NCI-H1092 (cell line): ENCODE results near the gene GRK5.
"Not testable (repeated sequence)": the region's sequence is repeated elsewhere in the genome, so short reads cannot be mapped to it uniquely, and the experiment has no call there.

ENCODE experiments used
- DNase-seq: peaks from one replicate; lab custom pipeline; 2025; lab: John Stamatoyannopoulos, UW

Gene GRK5

DNA sequence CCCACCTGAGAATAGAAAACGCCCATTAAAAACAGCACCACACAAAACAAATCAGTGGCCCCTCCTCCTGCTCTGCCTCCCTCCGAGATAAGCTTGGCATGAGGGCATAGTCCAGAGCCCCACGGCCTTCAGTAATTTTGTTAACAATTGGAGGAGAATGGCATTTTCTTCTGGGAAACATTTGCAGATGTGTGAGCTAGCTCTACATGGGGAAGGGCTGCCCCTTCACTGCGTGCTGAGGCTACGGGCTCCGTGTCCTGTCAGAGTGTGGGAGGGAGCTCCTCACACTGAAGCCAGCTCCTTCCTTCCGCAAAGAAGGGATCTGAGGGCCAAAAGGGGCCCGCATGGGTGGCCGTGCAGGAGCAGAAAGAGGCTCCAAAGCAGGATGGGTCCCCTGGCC lies 15.2 kb downstream of the GRK5 start:
- no peak for DNase-seq

DNA sequence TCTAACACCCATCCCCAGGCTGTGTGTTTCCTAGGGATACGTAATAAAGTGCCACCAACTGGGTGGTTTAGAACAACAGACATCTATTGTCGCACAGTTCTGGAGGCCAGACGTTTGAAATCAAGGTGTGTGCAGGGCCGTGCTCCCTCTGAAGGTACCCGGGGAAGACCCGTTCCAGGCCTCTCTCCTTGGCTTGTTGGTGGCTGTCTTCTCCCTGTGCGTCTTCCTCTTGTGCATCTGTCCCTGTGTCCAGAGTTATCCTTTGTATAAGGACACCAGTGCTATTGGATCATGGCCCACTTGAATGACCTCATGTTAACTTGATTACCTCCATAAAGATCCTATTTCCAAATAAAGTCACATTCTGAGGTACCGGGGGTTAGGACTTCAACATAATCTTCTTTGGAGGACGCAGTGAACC lies 15.6 kb downstream of the GRK5 start:
- no peak for DNase-seq

DNA sequence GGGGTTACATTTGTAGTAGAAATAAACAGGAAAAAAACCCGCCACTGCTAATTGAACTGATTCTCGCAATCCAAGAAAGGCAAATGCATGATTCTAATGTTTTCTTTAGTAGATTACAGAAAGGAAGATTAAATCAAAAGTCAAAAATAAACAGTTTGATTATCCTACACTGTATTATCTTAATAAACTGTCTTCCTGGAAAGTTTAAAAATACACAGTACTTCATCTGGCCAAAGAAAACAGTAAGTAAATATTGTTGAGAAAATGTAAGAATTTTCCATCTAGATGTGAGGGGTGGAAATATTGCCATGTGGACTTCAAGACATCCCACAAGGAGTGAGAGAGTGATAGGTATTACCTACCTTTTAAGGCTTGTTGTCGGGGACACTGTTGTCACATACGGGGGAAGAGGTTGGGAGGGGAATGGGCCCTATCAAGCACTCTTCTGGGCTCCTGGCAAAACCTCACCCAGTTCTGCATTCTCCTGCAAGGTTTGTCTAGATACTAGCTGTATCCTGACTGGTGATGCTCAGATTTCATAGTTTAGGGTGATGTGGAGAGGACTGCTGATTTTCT lies 17.8 kb downstream of the GRK5 start:
- DNase-seq, result no peak

DNA sequence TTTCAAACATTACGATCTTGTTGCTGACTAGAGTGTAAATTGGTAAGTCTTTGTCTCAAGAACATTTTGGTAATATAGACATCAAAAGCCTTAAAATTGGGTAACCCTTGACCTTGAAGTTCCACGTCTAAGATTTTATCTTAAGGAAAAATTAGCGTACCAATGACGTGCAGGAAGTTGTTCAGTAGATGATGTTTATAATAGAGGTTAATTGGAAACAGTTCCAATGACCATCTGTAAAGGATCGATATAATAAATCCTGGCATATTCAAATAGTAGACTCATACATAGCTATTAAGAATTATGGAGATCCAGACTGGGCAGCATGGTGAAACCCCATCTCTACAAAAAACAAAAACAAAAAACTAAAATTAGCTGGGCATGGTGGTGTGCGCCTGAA lies 20.5 kb downstream of the GRK5 start:
- DNase-seq, result no peak

DNA sequence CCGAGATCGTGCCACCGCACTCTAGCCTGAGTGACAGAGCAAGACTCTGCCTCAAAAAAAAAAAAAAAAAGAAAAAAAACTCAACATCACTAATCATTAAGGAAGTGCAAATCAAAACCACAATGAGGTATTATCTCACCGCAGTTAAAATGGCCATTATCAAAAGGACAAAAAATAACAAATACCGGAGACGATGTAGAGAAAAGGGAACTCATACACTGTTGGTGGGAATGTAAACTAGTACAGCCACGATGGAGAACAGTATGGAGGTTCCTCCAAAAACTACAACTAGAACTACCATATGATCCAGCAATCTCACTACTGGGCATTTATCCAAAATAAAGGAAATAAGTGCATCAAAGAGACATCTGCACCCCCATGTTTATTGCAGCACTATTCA lies 24.3 kb downstream of the GRK5 start:
- DNase-seq, result no peak

DNA sequence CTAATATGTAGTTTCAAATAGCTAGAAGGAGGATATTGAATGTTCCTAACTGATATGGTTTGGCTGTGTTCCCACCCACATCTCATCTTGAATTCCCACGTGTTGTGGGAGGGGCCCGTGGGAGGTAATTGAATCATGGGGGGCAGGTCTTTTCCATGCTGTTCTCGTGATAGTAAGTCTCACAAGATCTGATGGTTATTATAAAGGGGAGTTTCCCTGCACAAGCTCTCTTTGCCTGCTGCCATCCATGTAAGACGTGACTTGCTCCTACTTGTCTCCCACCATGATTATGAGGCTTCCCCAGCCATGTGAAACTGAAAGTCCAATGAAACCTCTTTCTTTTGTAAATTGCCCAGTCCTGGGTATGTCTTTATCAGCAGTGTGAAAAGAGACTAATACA lies 25.1 kb downstream of the GRK5 start:
- DNase-seq, result not testable (repeated sequence)

DNA sequence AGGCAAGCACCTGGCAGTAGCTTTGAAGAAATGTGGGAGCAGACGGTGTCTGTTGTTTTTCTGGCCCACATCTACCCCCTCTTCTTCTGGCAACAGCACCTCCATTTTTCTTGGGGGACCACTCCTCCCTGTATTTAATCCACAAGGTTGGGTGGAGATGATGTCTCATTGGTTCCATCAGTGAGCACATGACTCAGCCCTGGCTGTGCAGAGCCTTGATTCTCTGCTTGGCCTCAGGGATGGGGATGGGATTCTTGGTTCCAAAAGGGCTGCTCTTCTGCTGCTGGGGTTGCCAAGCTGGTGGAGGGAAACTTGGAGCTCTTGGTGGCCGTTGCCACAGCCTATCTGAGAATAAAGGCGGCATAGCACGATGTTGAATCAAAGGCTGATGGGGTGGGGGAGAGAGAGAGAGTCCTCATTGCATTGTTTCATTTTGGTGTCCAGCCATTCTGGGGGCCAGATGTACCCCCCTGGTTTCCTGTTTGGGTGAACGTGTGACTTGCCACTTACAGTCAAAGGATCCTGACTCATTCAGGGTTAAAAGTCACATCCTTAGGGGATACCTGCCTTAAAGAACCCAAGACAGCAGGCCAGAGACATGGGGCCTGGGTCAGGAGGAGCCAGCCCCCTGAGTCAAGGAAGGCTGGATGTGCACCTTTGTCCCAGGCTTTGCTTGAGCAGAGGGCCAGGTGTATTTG lies 25.9 kb downstream of the GRK5 start:
- DNase-seq, result no peak

DNA sequence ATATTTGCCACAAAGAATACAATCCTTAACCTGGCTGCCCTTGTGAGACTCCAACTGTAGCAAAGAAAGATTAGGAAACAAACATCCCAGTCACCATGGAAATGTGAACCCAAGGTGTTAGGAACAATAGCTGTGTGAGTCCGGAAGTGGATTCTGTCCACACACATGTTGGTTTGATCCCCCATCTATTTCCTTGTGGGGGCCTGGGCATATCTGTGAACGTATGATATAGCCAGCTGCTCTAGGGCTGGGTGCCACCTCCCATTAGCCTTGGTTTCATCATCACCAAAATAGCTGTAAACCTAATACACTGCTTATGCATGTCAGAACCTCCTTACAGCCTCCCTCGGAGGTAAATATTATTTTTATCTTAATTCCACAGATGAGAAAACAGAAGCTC lies 26.4 kb downstream of the GRK5 start:
- DNase-seq, result no peak

DNA sequence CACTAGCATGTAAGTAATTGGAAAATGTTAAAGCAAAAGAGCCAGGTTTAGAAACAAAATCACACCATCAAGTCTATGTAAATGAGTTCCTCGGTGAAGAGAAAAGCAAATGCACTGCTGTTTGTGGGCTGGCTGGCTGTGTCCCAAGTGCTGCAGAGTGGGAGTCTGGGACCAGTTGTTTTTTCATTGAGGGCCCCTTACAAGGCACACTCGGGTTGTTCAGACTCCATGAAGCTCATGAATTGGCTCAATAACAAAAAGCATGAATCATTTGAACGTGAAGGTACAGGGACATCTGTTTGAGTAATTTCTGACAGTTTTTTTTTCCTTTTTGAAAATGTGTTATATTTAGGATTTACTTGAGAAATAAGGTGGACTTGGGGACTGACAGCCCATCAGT lies 28.0 kb downstream of the GRK5 start:
- no peak for DNase-seq

DNA sequence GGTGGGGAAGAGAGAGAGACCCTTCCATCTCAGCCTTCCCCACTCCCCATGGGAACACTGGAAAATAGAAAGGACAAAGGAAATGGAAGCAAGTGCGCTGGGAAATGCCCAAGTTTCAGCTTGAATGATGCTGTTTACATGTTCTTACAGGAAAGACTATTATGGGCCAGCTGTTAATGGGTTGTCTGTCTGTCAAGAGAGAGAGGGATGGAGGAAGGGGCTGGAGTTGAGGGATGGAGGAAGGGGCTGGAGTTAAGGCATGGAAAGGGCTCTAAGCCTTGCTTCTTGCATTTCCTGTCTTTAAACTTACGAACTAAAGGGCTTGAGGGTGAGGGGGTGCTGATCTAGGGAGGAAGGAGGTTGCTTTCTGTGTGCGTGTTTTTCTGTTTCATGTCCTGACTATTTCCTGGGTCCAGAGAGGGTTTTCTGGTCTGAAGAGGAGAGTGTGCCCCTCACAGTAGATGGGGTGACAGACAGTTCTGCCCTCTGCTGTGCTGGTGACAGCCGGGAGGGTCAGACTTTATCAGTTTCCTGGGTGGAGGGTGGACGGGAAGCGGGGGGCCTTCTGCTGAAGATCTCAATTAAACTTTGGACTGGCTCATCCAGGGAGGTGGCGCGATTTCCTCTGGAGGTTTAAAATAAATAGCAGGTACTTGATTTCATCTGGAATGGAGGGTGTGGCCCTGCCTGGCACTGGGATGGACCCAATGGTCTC lies 30.5 kb downstream of the GRK5 start:
- DNase-seq, result no peak

DNA sequence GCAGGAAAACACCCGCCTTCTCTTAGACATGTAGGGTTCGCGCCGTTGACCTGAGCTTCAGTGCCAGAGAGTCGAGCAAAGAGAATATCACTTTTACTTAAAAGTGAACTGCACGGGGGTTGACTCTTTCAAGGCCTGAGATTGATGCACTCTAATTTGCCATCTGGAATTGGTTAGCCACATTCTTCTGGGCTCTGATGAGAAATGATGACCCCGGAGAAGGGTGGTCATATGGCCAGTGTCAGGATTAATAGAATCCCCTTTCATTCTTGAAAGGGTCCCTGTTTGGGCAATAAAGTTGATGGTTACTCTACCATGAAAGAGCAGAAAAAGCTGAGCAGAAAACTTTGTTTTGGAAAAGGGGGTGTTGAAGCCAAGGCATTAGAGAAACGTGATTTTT lies 31.2 kb downstream of the GRK5 start:
- no peak for DNase-seq

DNA sequence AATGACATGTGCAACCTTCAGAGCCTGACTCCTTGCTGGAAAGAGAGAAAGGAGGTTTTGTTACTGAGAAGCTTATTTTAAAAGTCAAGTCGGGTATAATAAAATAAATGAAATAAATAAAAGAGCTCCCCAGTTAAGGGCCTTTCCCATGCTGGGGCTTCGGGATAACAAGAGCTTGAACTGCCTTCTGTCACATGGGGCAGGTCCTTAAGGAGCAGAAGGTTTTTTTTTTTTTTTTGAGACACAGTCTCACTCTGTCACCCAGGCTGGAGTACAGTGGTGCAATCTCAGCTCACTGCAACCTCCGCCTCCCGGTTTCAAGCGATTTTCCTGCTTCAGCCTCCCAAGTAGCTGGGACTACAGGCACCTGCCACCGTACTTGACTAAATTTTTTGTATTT lies 31.6 kb downstream of the GRK5 start:
- DNase-seq, result not testable (repeated sequence)

DNA sequence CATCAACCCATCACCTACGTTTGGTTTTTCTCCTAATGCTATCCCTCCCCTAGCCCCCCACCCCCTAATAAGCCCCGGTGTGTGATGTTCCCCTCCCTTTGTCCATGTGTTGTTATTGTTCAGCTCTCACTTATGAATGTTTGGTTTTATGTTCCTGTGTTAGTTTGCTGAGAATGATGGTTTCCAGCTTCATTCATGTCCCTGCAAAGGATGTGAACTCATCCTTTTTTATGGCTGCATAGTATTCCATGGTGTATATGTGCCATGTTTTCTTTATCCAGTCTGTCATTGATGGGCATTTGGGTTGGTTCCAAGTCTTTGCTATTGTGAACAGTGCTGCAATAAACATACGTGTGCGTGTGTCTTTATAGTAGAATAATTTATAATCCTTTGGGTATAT lies 32.3 kb downstream of the GRK5 start:
- not testable (repeated sequence) for DNase-seq

DNA sequence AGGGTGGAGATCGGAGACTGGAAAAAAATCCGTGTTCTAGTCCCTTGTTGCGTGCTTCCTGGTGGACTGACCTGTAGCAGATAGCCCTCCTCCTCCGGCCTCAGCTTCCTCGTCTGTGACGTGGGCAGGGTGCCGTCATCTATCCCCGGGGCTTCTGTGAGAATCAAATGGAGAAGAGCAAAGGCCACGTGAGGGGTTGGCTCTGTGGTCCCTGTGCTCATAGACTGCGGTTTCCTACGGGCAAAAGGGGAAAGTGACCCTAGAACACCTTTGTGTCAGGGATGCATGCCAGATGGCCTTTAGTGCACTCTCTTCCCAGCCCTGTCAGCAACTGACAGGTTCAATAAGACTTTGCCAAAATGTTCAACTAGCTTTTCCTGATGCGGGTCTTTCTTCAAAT lies 33.7 kb downstream of the GRK5 start:
- DNase-seq, result no peak

DNA sequence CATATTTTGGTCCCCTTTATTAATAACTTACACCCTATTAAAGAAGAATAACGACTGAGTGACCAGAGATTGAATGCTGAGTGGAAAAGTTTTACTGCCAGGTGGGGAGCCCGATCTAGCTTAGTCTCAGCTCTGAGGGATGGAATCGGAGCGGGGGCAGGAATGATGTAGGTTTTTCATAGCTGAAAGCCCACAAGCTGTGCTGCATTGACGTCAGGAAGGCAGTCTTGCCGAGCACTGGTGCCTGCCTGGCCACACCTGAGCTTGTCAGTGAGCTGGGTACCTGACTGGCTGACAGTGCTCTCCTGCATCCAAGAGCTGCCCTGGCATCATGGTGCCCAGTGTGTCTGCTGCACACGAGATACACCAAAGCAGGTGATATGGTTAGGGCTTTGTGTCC lies 34.8 kb downstream of the GRK5 start:
- DNase-seq, result no peak

DNA sequence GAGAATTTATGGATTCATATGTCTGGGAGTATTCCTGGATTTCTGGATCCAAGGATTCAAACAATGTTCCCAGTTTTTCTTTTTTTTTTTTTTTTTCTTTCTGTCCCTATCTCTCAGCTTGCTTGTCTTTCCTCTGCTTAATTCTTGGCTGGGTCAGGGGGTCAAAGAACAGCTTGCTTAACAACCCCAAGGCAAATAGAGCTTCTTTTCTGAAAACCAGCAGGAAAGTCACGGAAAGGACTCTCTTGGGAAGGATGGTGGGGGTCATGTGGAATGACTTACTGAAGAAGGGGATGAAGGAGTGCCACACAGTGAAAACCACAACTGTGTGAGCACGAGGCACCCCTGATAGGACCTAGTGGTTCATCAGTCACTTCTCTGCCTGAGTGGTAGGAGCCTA lies 36.1 kb downstream of the GRK5 start:
- DNase-seq, result no peak

DNA sequence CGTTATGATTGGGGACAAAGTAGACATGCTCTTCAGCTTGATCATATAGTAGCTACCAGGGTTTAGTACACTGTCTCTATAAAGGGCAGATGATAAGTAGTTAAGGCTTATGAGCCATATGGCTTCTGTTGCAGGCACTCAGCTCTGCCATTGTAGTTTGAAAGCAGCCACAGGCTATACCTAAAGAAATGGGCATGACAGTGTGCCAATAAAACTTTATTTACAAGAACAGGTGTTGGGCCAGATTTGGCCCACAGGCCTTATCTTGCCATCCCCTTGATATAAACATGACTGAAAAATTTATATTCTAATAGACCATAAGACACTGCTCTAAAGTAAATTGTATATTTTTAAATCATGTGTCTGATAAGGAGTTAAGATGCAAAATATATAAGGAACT lies 36.6 kb downstream of the GRK5 start:
- DNase-seq, result no peak

DNA sequence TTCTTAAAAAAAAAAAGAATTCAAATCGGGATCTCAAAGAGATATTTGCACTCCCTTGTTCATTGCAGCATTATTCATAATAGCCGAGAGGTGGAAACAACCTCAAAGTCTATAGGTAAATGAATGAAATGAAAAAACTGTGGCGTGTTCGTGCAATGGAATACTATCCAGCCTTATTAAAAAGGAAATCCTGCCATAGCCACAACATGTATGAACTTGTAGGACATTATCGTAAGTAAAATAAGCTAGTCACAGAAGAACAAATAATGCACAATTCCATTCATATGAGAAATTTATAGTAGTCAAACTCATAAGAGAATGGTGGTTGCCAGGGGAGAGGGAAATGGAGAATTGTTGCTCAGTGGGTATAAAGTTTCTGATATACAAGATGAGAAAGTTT lies 37.9 kb downstream of the GRK5 start:
- DNase-seq, result no peak

DNA sequence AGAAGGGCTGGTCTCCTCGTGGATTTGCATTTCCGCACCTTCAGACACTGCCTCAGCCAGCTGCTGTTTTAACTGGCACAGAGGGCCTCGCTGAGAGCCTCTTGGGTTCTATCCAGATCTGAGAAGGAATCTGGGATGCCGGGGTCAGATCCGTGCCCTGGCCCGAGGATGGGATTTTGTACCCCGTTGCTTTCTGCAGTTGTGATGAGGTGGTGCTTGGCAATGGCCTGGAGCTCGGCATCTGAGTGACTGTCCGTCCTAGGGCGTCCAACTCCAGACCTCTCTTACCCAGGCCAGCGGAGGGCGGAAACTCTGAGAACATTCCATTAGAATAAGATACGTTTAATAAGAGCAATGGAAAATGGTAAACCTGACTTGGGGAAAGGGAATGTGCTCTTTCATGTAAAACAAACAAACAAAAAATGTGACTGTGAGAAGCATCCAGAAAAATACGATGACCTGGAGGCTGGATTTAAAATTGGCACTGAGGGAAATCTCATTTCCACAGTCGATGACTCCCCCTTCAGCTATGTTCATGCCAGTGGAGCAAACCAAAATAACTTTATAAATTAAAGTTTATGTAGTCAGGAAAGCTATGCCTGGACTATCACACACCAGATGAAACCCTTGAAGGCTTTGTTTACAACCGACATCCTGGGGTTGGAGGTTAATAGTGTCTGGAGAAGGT lies 39.6 kb downstream of the GRK5 start:
- no peak for DNase-seq

DNA sequence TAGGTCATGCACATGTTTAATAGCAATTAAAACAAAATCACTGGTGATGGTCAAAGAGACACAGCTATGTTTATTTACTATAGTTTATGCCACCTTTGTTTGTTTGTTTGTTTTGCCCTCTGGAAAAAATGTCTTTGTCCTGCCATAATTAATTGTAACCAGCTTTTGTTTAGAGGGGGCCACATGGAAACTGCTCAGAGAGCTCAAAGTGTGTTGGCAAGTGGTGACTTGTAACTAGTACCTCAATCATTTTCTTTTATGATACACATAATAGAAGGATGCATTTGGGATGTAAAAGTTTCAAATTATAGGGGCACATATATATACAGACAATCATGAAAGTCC lies 40.2 kb downstream of the GRK5 start:
- DNase-seq, result no peak

DNA sequence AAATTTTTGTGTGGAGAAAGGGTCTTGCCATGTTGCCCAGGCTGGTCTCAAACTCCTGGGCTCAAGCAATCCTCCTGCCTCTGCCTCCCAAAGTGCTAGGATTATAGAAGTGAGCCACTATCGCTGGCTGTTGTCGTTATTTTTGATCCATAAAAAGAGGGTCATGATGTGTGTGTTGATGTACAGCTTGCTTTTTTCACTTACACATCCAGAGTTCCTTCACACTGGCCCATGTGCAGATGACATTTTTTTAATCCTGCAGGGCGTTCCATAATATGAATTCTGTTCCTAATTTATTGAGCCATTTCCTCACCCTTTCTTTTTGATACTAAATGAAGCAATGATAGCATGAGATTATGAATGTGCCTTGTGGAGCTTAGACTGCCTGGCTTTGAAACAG lies 40.8 kb downstream of the GRK5 start:
- no peak for DNase-seq

DNA sequence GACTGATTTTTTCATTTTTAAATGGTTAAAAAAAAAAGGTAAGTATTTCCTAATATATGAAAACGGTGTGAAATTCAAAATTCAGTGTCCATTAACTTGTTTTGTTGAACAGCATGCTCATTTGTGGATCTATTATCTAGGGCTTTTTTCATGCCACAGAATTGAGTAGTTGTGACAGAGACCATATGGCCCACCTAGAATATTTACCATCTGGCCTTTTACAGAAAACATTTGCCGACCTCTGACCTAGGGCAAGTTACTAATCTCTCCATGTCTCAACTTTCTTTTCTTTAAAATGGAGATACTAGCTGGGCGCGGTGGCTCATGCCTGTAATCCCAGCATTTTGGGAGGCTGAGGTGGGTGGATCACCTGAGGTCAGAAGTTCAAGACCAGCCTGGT lies 41.3 kb downstream of the GRK5 start:
- no peak for DNase-seq

DNA sequence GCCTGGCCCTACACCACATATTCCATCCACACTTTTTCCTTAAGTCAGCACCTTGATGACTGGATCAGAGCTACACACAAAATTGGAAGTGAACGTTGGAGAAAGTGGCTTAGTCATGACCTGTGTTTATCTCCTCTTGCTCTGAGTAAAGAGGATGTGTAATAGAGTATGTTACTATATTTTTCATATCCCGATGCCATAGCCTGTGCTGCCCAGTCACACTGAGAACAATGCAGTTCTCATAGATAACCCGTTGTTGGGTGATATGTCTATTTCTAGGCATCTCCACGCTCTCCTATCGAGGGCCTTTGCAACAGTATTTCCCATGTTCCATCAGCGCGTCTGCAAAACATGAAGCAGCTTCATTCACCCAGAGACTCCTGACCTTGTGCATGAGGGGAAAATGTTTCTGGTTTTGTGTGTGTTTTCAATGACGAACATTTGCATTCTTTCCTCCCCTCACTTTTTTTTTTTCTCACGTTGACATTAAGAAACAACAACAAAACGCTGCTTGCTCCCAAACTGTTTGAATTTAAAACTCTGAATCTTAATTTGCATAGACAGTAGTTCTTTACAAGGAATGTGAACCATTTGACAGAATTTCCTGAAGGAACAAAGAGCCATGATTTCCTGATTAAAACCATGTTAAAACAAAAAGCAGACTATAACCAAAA lies 43.4 kb downstream of the GRK5 start:
- DNase-seq, result no peak
